ENCODE measurements around the gene SPAG16.

DNA sequence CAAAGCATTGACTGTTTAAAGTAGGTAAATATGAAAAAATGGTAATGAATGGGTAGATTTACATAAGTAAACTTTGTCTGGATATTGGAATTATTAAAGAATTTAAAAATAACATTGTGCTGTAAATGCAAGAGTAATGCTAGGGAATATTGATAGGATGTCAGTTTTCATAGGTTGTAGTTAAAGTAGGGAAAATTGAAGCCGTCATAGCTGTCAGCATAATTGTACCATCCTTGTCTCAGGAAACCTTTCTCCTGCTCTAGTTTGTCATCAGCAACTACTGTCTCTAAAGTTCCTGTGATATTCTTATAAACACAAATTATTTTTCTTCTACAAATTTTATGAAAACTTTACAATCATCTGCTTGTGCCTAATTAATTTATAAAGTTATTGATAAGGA, 10.1 kb upstream of the SPAG16 start:
- TF ChIP-seq, protein P1, sequence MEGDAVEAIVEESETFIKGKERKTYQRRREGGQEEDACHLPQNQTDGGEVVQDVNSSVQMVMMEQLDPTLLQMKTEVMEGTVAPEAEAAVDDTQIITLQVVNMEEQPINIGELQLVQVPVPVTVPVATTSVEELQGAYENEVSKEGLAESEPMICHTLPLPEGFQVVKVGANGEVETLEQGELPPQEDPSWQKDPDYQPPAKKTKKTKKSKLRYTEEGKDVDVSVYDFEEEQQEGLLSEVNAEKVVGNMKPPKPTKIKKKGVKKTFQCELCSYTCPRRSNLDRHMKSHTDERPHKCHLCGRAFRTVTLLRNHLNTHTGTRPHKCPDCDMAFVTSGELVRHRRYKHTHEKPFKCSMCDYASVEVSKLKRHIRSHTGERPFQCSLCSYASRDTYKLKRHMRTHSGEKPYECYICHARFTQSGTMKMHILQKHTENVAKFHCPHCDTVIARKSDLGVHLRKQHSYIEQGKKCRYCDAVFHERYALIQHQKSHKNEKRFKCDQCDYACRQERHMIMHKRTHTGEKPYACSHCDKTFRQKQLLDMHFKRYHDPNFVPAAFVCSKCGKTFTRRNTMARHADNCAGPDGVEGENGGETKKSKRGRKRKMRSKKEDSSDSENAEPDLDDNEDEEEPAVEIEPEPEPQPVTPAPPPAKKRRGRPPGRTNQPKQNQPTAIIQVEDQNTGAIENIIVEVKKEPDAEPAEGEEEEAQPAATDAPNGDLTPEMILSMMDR (IDR thresholded peaks at IDR 0.05 in 4 of 5, conservative IDR thresholded peaks at IDR 0.05 in 1 of 5), result no peak
- TF ChIP-seq POLR2A (IDR thresholded peaks at IDR 0.05), result no peak
